GM18502 (cell line): ENCODE data around the gene RSU1.

Experiments
- ATAC-seq: cut with Tn5 transposase; IDR thresholded peaks from one replicate; pipeline ENCODE4 v1.9.1; 2021; ENCODE audit warnings: mild to moderate bottlenecking; ENCODE audit not compliant: unreplicated experiment, poor library complexity

Gene RSU1

GRCh38 chr10:16748749-16749148, 68.5 kb downstream of the RSU1 start:
- no peak for ATAC-seq

GRCh38 chr10:16746856-16747255, 70.4 kb downstream of the RSU1 start:
- ATAC-seq = no peak

GRCh38 chr10:16745061-16745460, 72.2 kb downstream of the RSU1 start:
- no peak for ATAC-seq

- no peak for ATAC-seq
Observed at GRCh38 chr10:16742165-16742960, 74.9 kb downstream of the RSU1 start.

- ATAC-seq = no peak
Observed at GRCh38 chr10:16741540-16741939, 75.7 kb downstream of the RSU1 start.

- no peak for ATAC-seq
Observed at GRCh38 chr10:16737420-16737819, 79.8 kb downstream of the RSU1 start.

GRCh38 chr10:16735671-16736070, 81.6 kb downstream of the RSU1 start:
- no peak for ATAC-seq

- no peak for ATAC-seq
Observed at GRCh38 chr10:16732376-16732775, 84.8 kb downstream of the RSU1 start.

GRCh38 chr10:16728266-16728665, 89.0 kb downstream of the RSU1 start:
- ATAC-seq = no peak

- ATAC-seq = no peak
Observed at GRCh38 chr10:16727666-16728065, 89.6 kb downstream of the RSU1 start.

- no peak for ATAC-seq
Observed at GRCh38 chr10:16724509-16724908, 92.7 kb downstream of the RSU1 start.

GRCh38 chr10:16720812-16721211, 96.4 kb downstream of the RSU1 start:
- no peak for ATAC-seq

GRCh38 chr10:16717622-16718395, 99.4 kb downstream of the RSU1 start:
- ATAC-seq = no peak

GRCh38 chr10:16716051-16716450, 101.2 kb downstream of the RSU1 start:
- no peak for ATAC-seq

- ATAC-seq = no peak
Observed at GRCh38 chr10:16713290-16713689, 103.9 kb downstream of the RSU1 start.

- ATAC-seq = no peak
Observed at GRCh38 chr10:16712883-16713282, 104.3 kb downstream of the RSU1 start.

- no peak for ATAC-seq
Observed at GRCh38 chr10:16700331-16700730, 116.9 kb downstream of the RSU1 start.

GRCh38 chr10:16699435-16700057, 117.7 kb downstream of the RSU1 start:
- no peak for ATAC-seq

GRCh38 chr10:16698461-16698860, 118.8 kb downstream of the RSU1 start:
- no peak for ATAC-seq

GRCh38 chr10:16690417-16690816, 126.8 kb downstream of the RSU1 start:
- ATAC-seq = no peak

- ATAC-seq = no peak
Observed at GRCh38 chr10:16689696-16690095, 127.5 kb downstream of the RSU1 start.
